ENCODE data around the gene ZNF552.

DNA sequence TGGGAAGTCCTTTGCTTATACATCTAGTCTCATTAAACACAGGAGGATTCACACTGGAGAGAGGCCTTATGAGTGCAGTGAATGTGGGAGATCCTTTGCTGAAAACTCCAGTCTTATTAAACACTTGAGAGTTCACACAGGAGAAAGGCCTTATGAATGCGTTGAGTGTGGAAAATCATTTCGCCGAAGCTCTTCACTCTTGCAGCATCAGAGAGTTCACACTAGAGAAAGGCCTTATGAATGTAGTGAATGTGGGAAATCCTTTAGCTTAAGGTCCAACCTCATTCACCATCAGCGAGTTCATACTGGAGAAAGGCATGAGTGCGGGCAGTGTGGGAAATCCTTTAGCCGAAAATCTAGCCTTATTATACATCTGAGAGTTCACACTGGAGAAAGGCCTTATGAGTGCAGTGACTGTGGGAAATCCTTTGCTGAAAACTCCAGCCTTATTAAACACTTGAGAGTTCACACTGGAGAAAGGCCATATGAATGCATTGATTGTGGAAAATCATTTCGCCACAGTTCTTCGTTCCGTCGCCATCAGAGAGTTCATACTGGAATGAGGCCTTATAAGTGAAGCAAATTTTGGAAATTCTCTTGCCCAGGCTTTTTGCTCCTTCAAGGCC, 35.4 kb downstream of the ZNF552 start:
- TF ChIP-seq, protein P1, sequence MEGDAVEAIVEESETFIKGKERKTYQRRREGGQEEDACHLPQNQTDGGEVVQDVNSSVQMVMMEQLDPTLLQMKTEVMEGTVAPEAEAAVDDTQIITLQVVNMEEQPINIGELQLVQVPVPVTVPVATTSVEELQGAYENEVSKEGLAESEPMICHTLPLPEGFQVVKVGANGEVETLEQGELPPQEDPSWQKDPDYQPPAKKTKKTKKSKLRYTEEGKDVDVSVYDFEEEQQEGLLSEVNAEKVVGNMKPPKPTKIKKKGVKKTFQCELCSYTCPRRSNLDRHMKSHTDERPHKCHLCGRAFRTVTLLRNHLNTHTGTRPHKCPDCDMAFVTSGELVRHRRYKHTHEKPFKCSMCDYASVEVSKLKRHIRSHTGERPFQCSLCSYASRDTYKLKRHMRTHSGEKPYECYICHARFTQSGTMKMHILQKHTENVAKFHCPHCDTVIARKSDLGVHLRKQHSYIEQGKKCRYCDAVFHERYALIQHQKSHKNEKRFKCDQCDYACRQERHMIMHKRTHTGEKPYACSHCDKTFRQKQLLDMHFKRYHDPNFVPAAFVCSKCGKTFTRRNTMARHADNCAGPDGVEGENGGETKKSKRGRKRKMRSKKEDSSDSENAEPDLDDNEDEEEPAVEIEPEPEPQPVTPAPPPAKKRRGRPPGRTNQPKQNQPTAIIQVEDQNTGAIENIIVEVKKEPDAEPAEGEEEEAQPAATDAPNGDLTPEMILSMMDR (IDR thresholded peaks at IDR 0.05; ENCODE audit: low read depth, low read length), result no peak
- TF ChIP-seq EZH2phosphoT487 (IDR thresholded peaks at IDR 0.05; ENCODE audit: low read depth), result no peak
